ENCODE measurements around the gene HDDC3. TPM values are rescaled to one million over a fixed set of nuclear protein-coding genes. Genes with fewer than 3 reads are reported as not detected.

The HDDC3 gene
- total and polyA plus RNA-seq, 11 donors, result 10.9 to 19.9 (median 15.2) TPM

- Histone ChIP-seq H3K9me3 (no peaks in the 10 kb centered on the region), H3K27me3 (no peaks in the 10 kb centered on the region), H3K27ac (peak overlapping the region; percentile 88 to 99 (median 96)), H3K36me3 (peaks cover 0 to 65% (median 54%) of the 10 kb centered on the region in 9 donors), H3K4me1 (peaks cover 0 to 58% (median 37%) of the 10 kb centered on the region in 12 donors), H3K4me3 (peak overlapping the region in 6 of 12 donors; percentile 43 to 86 (median 78))
- ATAC-seq, result no peak
- no peak for TF ChIP-seq POLR2A (IDR thresholded peaks at IDR 0.05)
- TF ChIP-seq, protein P1, sequence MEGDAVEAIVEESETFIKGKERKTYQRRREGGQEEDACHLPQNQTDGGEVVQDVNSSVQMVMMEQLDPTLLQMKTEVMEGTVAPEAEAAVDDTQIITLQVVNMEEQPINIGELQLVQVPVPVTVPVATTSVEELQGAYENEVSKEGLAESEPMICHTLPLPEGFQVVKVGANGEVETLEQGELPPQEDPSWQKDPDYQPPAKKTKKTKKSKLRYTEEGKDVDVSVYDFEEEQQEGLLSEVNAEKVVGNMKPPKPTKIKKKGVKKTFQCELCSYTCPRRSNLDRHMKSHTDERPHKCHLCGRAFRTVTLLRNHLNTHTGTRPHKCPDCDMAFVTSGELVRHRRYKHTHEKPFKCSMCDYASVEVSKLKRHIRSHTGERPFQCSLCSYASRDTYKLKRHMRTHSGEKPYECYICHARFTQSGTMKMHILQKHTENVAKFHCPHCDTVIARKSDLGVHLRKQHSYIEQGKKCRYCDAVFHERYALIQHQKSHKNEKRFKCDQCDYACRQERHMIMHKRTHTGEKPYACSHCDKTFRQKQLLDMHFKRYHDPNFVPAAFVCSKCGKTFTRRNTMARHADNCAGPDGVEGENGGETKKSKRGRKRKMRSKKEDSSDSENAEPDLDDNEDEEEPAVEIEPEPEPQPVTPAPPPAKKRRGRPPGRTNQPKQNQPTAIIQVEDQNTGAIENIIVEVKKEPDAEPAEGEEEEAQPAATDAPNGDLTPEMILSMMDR (IDR thresholded peaks at IDR 0.05), result no peak
- WGBS, 4 donors, result 67 to 81% (median 75%) methylated on average over 13 of the region's 13 CpGs
- intact Hi-C loops (cut with DNase I), result loop anchor here in 5 of 10 donors (5.0 to 10.0 kb wide), 5 partner anchors 166 to 558 kb away; partner anchors contain the start of genes BLM (in 3 of the 5) and CRTC3 (in 1 of the 5)
- peak in 1 of 5 donors; percentile 69 for DNase-seq
Observed at GRCh38 chr15:90882781-90883525, 49.4 kb downstream of the HDDC3 start.

GRCh38 chr15:90881978-90882721, 50.2 kb downstream of the HDDC3 start:
- TF ChIP-seq POLR2A (IDR thresholded peaks at IDR 0.05), result no peak
- TF ChIP-seq, protein P1 (IDR thresholded peaks at IDR 0.05), result no peak
- H3K36me3 ChIP-seq, result peaks cover 0 to 66% (median 58%) of the 10 kb centered on the region in 9 donors
- H3K4me1 ChIP-seq, result peaks cover 0 to 50% (median 34%) of the 10 kb centered on the region in 12 donors
- no peaks in the 10 kb centered on the region for H3K27me3 ChIP-seq
- 84 to 94% (median 88%) methylated on average over 18 to 19 of the region's 19 CpGs for WGBS, 4 donors
- DNase-seq (peak in 1 of 5 donors; percentile 64), ATAC-seq (no peak)
- intact Hi-C loops (cut with DNase I), result loop anchor here in 5 of 10 donors (5.0 to 10.0 kb wide), 5 partner anchors 165 to 557 kb away; partner anchors contain the start of genes BLM (in 3 of the 5) and CRTC3 (in 1 of the 5)
- H3K27ac ChIP-seq, result peak overlapping the region in 11 of 12 donors; percentile 88 to 99 (median 96)
- H3K4me3 ChIP-seq, result no peak overlapping the region
- H3K9me3 ChIP-seq, result no peaks in the 10 kb centered on the region

GRCh38 chr15:90881181-90881977, 51.0 kb downstream of the HDDC3 start:
- Histone ChIP-seq H3K9me3 (no peaks in the 10 kb centered on the region), H3K4me1 (peaks cover 0 to 42% (median 28%) of the 10 kb centered on the region in 12 donors), H3K36me3 (peaks cover 0 to 66% (median 61%) of the 10 kb centered on the region in 9 donors), H3K27me3 (no peaks in the 10 kb centered on the region), H3K27ac (peak overlapping the region in 1 of 12 donors; percentile 98), H3K4me3 (no peak overlapping the region)
- 85 to 89% (median 87%) methylated on average over 30 to 35 of the region's 35 CpGs for WGBS, 4 donors
- TF ChIP-seq POLR2A (IDR thresholded peaks at IDR 0.05), result no peak
- TF ChIP-seq, protein P1 (IDR thresholded peaks at IDR 0.05), result no peak
- intact Hi-C loops (cut with DNase I), result loop anchor here in 5 of 10 donors (5.0 to 10.0 kb wide), 5 partner anchors 164 to 557 kb away; partner anchors contain the start of genes BLM (in 3 of the 5) and CRTC3 (in 1 of the 5)
- ATAC-seq (no peak), DNase-seq (peak in 1 of 5 donors; percentile 63)

Data from heart left ventricle (tissue), 16 donors.